HUES64 (cell line): ENCODE measurements around the gene AMBP.

Source experiments
- H3K27ac ChIP-seq: 2 replicates; pipeline ENCODE4 v1.7.0; 2013; ENCODE audit warnings: low read depth, low read length, inconsistent platforms
- H3K27me3 ChIP-seq: 2 replicates; pipeline ENCODE4 v1.6.1; 2013; ENCODE audit warnings: mild to moderate bottlenecking, low read length; ENCODE audit not compliant: insufficient read depth
- H3K36me3 ChIP-seq: 2 replicates; pipeline ENCODE4 v1.6.1; 2013; ENCODE audit warnings: mild to moderate bottlenecking, low read length; ENCODE audit not compliant: insufficient read depth
- H3K4me1 ChIP-seq: 2 replicates; pipeline ENCODE4 v1.6.1; 2013; ENCODE audit warnings: mild to moderate bottlenecking, low read length, moderate library complexity; ENCODE audit not compliant: insufficient read depth
- H3K4me3 ChIP-seq: 2 replicates; pipeline ENCODE4 v1.5.1; 2013; ENCODE audit warnings: mild to moderate bottlenecking, low read length, moderate library complexity
- H3K9ac ChIP-seq: 2 replicates; pipeline ENCODE4 v1.6.1; 2013; ENCODE audit warnings: mild to moderate bottlenecking, low read depth, low read length
- H3K9me3 ChIP-seq: 2 replicates; pipeline ENCODE4 v1.6.1; 2013; ENCODE audit warnings: low read depth, low read length; ENCODE audit not compliant: insufficient read depth
- WGBS: fragments of 150-250, 120-280 bp; methylation state at CpG from one replicate; pipeline ENCODE4 v1.1.7; 2013; ENCODE audit warnings: missing lambda C conversion rate; 5-methylcytosine and 5-hydroxymethylcytosine counted together

Gene AMBP

GRCh38 chr9:114055061-114055460, 23.0 kb downstream of the AMBP start:
- H3K9me3 ChIP-seq, result no peaks in the 10 kb centered on the region
- H3K4me3 ChIP-seq, result no peak overlapping the region
- H3K9ac ChIP-seq, result no peak overlapping the region
- 93% methylated on average over 18 of the region's 18 CpGs for WGBS
- H3K27ac ChIP-seq, result no peak overlapping the region
- peaks cover 13% of the 10 kb centered on the region for H3K36me3 ChIP-seq
- H3K27me3 ChIP-seq, result no peaks in the 10 kb centered on the region
- no peaks in the 10 kb centered on the region; the same call in 1 of the 2 replicates for H3K4me1 ChIP-seq

- Histone ChIP-seq H3K27me3 (no peaks in the 10 kb centered on the region), H3K9ac (no peak overlapping the region), H3K4me1 (no peaks in the 10 kb centered on the region; the same call in 1 of the 2 replicates), H3K27ac (no peak overlapping the region), H3K36me3 (peaks cover 21% of the 10 kb centered on the region), H3K9me3 (no peaks in the 10 kb centered on the region), H3K4me3 (no peak overlapping the region)
- 85% methylated on average over 10 of the region's 10 CpGs for WGBS
Observed at GRCh38 chr9:114054191-114054690, 23.9 kb downstream of the AMBP start.

- 93% methylated on average over 8 of the region's 8 CpGs for WGBS
- H3K27me3 ChIP-seq, result no peaks in the 10 kb centered on the region
- H3K4me3 ChIP-seq, result no peak overlapping the region
- no peak overlapping the region for H3K9ac ChIP-seq
- H3K36me3 ChIP-seq, result peaks cover 29% of the 10 kb centered on the region
- H3K27ac ChIP-seq, result no peak overlapping the region
- no peaks in the 10 kb centered on the region; the same call in 1 of the 2 replicates for H3K4me1 ChIP-seq
- no peaks in the 10 kb centered on the region for H3K9me3 ChIP-seq
Observed at GRCh38 chr9:114053246-114054005, 24.7 kb downstream of the AMBP start.

- Histone ChIP-seq H3K9ac (no peak overlapping the region), H3K36me3 (peaks cover 34% of the 10 kb centered on the region), H3K4me1 (no peaks in the 10 kb centered on the region; the same call in 1 of the 2 replicates), H3K27ac (no peak overlapping the region), H3K4me3 (no peak overlapping the region), H3K9me3 (no peaks in the 10 kb centered on the region), H3K27me3 (no peaks in the 10 kb centered on the region)
- 79% methylated on average over 7 of the region's 7 CpGs for WGBS
Observed at GRCh38 chr9:114051706-114052105, 26.4 kb downstream of the AMBP start.

- H3K4me3 ChIP-seq, result no peak overlapping the region
- H3K9ac ChIP-seq, result no peak overlapping the region
- 96% methylated on average over 15 of the region's 15 CpGs for WGBS
- no peaks in the 10 kb centered on the region for H3K9me3 ChIP-seq
- no peaks in the 10 kb centered on the region for H3K27me3 ChIP-seq
- H3K4me1 ChIP-seq, result no peaks in the 10 kb centered on the region; the same call in 1 of the 2 replicates
- H3K36me3 ChIP-seq, result peaks cover 34% of the 10 kb centered on the region
- no peak overlapping the region for H3K27ac ChIP-seq
Observed at GRCh38 chr9:114051281-114051680, 26.8 kb downstream of the AMBP start.

- no peak overlapping the region for H3K27ac ChIP-seq
- WGBS, result 94% methylated on average over 5 of the region's 6 CpGs
- H3K36me3 ChIP-seq, result peaks cover 38% of the 10 kb centered on the region
Observed at GRCh38 chr9:114050646-114051045, 27.5 kb downstream of the AMBP start.

GRCh38 chr9:114050226-114050568, 27.9 kb downstream of the AMBP start:
- WGBS, result over 99% methylated on average over 9 of the region's 11 CpGs
- no peaks in the 10 kb centered on the region for H3K4me1 ChIP-seq
- H3K27me3 ChIP-seq, result no peaks in the 10 kb centered on the region
- no peaks in the 10 kb centered on the region for H3K9me3 ChIP-seq
- H3K27ac ChIP-seq, result no peak overlapping the region
- H3K9ac ChIP-seq, result no peak overlapping the region
- peaks cover 38% of the 10 kb centered on the region for H3K36me3 ChIP-seq
- no peak overlapping the region for H3K4me3 ChIP-seq

More at GRCh38 chr9:114050646-114051045, 27.5 kb downstream of the AMBP start:
- no peaks in the 10 kb centered on the region for H3K9me3 ChIP-seq
- H3K27me3 ChIP-seq, result no peaks in the 10 kb centered on the region
- no peak overlapping the region for H3K4me3 ChIP-seq
- H3K4me1 ChIP-seq, result no peaks in the 10 kb centered on the region; the same call in 1 of the 2 replicates
- H3K9ac ChIP-seq, result no peak overlapping the region

GRCh38 chr9:114049441-114050225, 28.5 kb downstream of the AMBP start:
- Histone ChIP-seq H3K4me3 (no peak overlapping the region), H3K27ac (no peak overlapping the region), H3K4me1 (no peaks in the 10 kb centered on the region), H3K9me3 (no peaks in the 10 kb centered on the region), H3K27me3 (no peaks in the 10 kb centered on the region), H3K9ac (no peak overlapping the region), H3K36me3 (peaks cover 38% of the 10 kb centered on the region)
- WGBS, result 96% methylated on average over 39 of the region's 40 CpGs

GRCh38 chr9:114048533-114049415, 29.3 kb downstream of the AMBP start:
- no peak overlapping the region for H3K27ac ChIP-seq
- H3K9ac ChIP-seq, result no peak overlapping the region
- no peaks in the 10 kb centered on the region for H3K9me3 ChIP-seq
- H3K36me3 ChIP-seq, result peaks cover 38% of the 10 kb centered on the region
- H3K4me1 ChIP-seq, result no peaks in the 10 kb centered on the region
- H3K4me3 ChIP-seq, result no peak overlapping the region
- WGBS, result 96% methylated on average over 44 of the region's 44 CpGs
- H3K27me3 ChIP-seq, result no peaks in the 10 kb centered on the region

- 75% methylated on average over 3 of the region's 3 CpGs for WGBS
- Histone ChIP-seq H3K27me3 (no peaks in the 10 kb centered on the region), H3K36me3 (peaks cover 38% of the 10 kb centered on the region), H3K4me3 (no peak overlapping the region), H3K27ac (no peak overlapping the region), H3K4me1 (no peaks in the 10 kb centered on the region), H3K9me3 (no peaks in the 10 kb centered on the region), H3K9ac (no peak overlapping the region)
Observed at GRCh38 chr9:114047717-114048116, 30.4 kb downstream of the AMBP start.
